ENCODE data around the gene DST.

The DST gene

DNA sequence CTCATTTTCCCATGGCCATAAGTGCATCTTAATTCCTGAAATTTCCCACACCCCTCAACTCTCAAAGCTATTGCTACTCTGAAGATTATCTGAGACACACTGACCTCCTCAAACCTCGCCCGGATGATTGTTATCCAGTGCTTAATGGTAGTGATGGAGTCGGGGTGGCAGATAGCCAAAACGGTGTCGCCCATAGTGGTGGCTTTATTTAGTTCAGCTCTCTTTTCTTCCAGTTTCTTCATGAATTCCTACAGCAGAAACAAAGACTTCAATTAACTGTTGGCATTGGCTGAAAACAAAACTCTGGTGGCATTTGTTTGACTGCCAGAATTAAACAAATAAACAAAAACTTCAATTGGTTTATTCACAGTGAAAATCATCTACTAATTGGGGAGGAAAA is 165.4 kb downstream of the DST start:
- DNase-seq, result no peak

DNA sequence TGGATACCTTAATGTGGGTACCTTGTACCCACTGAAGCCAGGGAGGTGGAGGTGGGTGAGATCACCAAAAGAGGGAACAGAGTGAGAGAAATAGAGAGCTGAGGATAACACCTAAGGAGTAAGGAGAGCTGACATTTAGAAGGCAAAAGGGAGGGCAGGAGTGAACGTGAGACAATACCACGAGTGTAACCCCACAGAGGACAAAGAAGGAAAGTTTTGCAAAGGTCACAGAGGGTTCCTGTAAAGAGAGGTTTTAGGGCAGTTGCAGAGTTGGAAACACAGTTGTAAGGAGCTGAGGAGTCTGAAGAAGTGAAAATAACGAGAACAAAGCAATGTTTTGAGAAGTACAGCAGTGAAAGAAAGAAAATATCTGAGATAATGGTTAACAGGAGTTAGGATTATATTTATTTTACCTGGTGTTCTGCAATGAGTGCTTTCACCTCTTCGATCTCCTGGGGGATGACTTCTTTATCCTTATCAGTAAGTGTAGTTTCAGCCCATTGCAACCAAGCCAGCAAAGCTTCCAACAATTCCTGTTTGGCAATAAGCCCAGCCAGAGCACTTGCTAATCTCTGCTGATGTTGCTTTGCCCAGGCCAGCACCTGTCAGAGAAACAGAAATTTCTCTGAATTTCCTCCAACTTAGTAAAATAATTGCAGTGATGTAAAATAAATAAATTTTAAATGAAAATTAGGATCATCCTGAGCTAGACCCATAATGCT is 166.8 kb downstream of the DST start:
- no peak for DNase-seq

DNA sequence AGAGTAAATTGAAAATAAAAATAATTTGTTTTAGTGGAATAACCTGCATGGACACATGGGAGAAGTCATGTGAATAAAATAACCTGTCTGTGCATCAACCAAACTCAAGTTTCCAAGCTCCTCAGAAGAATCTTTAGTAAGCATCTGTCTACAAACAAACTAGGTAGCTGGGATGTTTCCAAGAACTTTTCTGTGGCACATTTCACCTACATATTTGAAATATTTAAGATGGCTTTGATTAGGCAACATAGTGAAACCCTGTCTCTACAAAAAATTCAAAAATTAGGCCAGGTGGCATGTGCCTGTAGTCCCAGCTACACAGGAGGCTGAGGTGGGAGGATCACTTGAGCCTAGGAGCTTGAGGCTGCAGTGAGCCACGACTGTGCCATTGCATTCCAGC is 168.2 kb downstream of the DST start:
- no peak for DNase-seq

DNA sequence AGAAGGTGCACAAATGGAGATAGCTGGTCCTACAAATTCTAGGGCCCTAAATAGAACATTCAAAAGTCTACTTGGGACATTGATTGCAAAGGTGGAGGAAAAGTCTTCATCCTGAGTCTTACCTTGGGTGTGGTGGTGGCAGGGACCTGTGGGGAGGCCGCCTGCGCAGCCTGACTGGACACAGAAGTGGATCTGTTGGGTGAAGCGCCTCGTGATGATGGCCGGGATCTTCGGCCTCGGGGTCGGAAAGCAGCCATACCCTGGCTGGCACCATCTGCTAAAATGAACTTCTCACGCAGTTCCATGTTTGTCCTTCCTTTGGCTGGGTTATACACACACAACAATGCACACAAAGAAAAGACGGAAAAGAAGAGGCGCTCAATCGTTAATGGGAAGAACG is 179.2 kb downstream of the DST start:
- no peak for DNase-seq

DNA sequence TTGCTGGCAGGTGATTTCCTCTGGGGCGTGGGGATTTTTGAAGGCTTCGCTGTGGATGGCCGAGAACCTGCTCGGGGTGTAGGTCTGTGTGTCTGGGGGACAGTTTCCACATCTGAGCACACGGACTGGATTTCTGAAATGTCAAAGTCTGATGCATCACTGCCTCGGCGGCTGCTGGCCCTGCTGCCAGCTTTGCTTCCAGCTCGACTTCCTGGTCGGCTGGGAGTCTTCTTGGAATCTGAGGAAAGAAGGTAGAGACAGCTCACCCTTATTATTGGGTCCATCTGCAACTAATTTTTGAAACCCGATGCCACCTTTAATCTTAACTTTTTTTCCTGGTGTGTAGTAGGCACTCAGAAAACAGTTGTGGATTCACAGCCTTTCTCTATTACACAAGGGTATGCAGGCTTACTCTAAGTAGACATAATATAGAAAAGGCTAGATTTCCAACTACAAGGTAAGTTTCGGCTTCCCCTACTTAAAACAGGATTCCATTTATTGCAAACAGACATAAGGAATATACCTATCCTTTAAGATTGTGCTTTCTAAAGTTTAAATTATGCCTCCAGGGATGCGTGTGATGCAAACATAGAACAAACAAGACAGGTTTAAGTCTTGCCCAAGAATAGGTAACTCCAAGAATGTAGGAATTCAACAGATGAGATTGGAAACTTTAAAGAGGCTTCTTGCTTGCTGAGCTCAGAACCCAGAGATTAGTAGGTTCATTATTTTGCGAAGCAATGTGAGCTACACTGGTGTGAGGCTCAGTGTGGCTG is 183.5 kb downstream of the DST start:
- no peak for DNase-seq

DNA sequence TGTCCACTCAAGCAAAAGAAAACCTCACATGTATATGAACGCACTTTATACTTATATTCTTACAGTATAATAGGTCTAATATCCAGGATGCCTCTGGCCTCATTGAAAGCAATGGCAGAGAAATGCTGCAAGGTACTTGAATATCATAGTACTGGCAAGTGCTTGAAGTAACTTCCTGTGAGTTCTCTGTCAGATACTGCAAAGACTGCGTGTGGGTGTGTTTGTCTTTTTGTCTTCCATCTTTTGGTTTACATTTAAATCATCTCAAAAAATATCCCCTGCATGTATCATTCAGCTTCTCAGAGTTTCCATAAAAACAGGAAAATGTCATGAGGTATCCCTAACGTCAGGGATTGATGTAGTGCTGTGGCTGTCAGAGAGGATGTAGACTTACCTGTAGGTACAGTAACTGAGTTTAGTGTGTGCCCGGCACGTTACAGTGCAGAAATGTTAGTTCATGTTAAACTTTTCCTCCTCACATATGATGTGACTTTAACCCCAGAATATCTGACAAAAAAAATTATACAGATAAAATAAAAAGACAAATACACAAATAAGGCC is 184.3 kb downstream of the DST start:
- DNase-seq, result no peak

DNA sequence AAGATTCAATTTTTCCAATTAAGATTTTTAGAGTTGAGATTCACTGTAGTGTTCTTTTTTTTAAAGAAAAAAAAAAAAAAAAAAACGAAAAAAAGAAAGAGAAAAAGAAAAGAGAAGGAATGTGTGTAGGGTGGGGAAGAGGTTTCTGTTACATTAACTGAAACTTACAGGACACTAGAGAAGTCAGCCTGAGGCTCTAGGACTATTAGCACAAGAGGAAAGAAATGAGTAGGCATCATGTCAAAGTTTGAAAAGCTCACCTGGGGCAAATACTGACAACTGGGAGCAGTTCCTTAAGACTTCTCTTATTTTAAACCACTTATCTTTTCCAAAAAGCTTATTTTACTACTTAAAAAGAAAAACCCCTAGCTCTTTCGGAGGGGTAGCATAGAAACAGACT is 185.9 kb downstream of the DST start:
- no peak for DNase-seq

DNA sequence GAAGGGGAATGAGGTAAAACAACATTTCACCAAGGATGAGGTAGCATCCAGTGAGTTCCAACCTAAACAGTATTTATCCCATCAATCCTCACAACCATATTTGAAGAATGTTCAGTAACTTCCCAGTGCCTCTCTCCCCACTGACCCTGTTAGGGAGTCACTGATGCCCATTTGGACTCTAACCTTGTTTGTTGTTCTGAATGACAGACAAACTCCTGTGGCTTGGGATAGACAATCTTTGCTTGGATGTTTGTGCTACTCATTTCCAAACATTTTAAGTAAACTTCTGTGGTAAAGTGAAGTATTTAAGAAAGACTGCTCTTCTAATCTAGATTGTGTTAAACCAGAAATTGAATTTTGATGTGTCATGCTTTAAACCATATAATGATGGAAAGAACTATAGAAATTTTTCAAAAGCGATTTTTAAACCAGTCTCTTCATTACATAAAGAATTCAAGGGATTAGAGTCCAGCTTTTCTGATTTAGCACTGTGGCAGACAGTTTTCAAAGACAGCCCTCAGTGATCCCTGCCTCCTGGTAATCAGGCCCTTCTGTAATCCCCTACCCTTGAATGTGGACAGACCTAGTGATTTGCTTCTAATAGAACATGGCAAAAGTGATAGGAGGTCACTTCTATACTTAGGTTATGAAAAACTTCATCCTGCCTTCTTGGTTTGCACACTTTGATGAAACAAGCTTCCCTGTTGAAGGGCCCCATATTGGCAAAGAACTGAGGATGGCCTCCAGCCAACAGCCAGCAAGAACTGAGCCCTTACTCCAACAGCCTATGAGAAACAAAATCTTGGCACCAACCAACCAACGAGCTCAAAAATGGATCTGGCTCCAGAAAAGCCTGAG is 191.6 kb downstream of the DST start:
- DNase-seq, result no peak

DNA sequence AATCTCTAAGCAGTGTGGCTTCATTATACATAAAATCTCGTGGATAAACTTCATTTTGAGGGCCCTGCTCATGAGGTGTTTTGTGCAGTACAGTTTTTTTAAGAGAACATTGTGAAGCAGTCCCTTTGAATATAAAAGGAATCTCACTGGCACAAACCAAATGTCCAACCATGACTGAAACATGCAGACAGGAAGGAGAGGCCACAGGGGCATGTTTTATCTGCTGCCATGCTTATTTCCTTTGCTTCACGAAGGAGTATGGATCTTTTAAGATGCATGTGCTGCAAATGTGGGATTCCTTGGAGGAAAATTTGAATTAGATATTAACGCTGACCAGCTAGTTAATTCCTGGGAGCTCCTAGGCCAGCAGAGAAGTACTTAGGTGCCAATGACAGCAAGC is 192.3 kb downstream of the DST start:
- no peak for DNase-seq

DNA sequence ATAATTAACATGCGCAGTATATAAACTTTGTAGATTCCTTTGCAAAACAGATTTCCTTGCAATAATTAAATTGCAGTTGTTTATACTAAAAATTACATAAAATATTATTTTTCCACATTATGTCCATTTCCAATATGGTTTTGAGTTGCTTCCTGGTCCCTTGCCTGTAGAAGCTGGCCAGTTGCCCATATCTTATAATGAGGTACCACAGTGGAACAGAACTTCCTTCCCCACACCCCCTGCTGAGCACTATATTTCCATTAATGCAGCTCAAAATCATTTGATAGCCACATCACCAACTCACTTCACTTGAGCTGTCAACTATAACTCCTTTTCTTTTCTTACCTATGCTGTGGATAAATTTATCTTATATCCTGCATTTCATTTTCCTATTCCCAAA is 194.6 kb downstream of the DST start:
- DNase-seq, result no peak

DNA sequence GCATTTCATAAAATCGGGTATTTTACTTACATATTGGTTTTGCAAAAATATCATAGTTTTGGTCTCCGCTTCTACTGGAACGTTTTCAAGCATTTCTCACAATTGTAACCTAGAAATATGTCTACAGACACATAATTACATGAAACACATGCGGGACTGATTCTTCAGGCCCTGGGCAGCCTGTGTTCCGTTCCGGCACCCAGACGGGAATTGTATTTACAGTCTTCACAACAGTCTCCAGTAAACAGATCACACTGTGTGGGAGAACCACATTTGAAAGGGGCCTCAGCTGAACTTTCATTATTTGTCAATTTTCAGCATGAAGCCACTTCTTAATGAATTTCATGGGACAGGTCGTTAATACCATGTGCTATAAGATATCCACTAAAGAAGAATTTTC is 196.9 kb downstream of the DST start:
- DNase-seq, result no peak

DNA sequence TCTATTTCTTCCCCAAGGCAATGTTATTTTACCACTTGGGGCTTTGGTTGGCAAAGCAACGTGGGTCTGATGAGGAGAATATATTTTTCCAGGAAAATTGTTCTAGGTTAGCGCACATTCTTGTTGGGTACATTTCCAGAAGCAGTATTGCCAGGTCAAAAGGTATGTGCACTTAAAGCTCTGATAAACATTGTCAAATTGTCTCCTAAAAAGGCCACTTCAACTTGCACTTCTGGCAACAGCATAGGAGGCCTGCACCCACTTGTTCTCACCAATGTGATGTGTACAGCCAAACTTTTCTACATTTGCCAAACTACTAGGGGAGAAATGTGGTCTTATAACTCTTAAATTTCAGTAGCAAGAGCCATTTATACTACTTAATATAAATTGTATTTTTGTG is 197.8 kb downstream of the DST start:
- no peak for DNase-seq

DNA sequence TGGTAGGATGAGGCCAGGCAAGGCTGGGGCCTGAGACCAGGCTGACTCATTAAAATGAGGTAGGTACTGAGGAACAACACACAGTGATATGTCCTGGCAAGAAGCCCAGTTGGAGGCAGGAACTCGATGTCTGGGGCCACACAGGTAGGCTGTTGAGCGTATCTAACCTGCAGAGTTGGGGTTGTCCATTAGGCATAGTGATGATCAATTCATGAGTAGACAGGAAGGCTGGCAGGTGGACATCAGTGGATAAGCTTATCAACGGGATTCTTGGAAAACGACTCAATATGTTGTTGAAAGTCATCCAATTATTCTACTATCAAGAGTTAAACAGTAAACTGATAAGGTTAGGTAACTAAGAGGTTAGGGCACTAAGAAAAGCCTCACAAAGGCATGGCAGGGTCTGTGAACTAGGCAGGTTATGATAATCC is 202.1 kb downstream of the DST start:
- DNase-seq, result no peak

DNA sequence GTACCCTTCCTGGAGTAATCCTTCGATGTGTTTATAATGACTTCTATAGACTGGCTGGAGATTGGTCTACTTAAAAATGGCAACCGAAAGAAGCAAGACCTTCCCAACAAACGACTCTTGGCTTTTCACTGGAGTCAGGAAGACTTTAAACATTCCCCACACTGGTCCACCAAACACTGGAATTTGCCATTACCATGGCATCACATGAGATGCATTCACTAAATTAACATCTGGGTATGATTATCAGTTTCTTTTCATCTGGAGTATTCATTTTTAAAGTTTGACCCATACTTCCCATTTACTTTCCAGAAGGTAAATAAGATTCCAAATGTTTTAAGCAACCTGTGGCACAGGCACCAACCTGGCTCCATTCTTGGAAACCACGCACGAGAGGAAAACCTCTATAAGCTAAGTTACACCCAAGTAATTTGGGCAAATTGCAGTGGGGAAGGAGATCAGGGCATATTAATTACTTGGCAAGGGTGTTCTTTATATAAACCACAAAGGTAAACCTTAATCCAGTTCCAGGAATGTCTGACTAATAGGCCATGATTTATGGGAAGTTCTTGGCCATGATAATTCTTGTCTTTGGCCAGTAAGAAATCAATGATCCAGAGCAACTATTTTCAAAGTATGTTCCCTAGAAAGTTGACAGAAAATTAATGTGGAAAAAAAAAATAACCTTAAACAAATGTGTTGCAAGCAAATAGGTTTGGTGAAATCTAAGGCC is 205.4 kb downstream of the DST start:
- DNase-seq, result no peak

DNA sequence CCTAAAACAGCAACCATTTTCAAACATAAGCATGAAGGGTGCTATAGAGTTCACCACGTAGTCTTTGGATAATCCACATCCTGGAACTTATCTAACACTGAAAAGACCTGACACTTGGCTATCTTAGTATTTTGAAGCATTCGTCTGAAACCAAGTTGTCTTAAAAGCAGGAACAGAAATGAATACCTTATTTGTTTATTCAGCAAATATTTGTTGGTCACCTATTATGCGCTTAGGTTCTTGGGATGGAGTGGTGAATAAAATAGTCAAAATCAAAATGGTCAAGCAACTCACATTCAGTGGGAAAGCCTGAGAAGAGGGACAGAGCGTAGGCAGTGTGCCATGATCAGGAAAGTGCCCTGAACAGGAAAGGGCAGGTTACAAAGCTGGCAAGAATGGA is 206.9 kb downstream of the DST start:
- no peak for DNase-seq

DNA sequence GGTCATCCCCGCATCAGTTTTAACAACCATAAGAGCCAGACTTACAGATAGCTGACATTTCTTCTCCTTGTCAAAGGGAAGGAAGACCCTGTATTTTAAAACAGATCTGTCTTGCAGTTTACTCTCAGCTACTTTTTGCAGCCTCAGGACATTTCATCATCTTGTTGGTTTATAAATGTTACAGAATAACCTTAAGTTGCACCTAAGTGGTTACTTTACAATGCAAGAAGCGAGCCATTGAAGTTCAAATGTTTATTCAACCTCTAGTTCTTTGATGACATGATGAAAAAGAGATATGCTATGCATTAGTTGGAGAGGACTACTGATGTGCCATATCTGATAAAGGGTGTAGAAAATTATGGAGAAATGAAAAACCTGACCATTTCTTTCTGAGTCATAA is 207.4 kb downstream of the DST start:
- no peak for DNase-seq

DNA sequence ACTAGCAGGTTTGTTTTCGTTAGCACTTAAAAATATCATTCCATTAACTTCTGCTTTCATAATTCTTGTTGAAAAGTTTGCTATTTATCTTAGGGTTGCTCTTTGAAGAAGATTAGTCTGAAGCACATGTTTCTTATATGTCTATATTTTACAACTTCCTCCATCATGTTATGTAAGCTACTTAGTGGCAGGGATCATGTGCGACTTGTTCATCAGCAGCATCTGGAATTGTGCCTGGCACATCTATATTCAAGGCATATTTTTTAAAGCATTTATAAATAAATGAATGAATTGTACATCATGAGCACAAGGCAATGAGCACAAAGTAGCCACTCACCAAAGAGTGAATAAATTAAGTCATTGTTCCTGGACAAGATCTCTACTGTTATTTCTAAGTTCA is 208.1 kb downstream of the DST start:
- DNase-seq, result no peak

DNA sequence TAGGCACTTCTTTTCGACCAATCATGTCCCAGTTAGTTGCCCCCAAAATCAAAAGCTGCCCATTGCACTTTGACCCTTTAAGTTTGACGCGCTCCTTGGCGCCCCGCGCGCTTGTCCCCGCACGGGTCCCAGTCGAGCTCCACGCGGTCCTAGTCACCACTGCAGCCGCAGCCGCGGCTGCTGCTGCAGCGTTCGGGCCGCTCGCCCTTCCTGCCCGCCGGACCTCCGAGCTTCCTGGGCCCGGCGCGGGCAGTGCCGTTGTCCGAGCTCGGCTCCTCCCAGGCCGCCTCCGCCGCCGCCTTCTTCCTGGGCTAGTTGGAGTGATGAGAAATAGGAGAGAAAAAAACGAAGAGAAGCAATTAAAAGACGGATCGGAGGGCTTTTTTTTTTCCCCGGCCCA is 209.6 kb downstream of the DST start:
- DNase-seq, result no peak

DNA sequence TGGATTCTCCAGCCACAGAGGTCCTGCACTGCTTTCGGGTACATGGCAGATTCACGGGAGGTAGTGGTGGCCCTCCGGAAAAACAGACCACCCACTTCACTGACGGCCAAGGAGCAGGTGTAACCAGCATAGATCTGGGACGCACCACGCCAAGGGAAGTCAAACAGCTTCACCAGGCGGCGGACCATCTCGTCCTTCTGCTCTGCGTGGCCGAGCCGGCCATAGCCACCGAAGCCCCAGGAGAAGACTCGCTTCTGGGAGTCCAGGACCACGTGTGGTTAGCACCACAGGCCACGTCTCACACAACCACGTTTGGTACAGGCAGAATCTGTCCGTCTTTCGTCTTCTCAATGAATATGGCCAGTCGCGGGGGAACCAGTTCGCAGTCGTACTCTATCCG is 210.5 kb downstream of the DST start:
- no peak for DNase-seq

DNA sequence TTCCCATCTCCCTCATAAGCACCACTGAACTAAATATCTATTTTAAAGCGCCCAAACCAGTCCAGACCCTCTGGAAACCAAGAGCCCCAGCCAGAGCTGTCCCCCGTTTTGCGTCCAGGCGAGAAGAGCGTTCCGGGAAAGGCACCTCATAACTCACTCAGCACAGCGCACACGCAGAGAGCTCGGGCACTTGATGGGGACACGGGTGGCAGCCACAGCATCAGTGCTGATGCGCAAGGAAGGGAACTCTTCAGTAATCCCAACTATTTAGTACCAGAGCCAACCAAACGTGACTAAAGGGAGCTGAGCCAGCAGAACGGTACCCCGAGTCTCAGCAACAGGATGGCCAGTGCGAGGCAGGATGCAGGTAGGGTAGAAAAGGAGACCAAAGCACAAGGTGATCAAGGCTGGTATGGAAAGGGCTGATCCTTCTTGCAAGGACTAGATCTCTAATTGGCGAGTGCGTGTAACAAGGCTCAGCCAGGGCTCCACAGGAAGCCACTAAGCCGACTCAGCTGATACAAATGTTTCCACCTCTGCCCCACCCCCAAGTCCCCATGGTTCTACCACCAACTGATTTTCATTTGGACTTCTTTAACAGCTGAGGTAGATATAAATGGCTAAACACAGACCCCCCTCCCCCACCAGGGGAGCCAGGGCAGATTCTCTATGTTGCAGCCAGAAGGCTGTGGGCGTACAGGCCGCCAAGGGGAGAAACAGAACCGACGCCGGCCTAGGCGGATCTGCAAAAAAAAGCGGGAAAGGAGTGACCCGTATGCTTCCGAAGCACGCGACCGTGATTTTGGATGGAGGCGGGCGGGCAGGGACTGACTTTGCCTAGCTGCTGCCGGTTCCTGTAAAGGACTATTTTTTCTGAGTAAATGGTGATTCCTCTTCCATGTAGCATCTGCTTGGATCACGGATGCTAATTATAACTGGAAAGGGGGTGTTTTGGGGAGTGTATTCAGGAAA is 211.8 kb downstream of the DST start:
- no peak for DNase-seq

DNA sequence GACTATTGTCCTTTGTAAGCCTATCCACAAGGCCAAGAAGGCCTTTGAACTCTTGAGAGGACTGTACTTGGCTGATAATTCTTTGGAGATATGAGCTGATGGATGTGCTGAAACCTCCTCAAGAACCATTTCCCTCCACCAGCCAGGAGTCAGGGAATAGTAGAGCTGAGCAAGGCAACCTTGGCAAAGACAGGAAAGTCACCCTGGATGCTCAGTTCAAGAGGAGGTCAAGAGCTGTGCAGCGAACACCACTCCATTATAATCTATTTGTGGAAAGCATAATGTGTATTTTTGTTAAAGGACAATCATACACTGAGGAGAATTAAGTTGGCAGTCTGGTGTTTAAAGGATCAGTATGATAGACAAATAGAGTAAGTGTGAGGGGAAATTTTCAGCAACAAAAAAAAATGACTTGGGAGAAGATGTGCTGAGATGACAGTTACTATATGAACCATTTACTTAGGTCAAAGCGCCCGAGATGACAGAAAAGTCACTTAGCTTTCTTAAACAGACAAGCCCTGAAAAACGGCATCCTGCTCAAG is 218.1 kb downstream of the DST start:
- DNase-seq, result no peak
